ENCODE measurements around the gene DYNLT1. TPM values are rescaled to one million over a fixed set of nuclear protein-coding genes. Genes with fewer than 3 reads are reported as not detected.
"Not testable (repeated sequence)": the region's sequence is repeated elsewhere in the genome, so short reads cannot be mapped to it uniquely, and the experiment has no call there.

The DYNLT1 gene
- total RNA-seq, 3 donors from 2014 or later = 113 to 153 (median 147) TPM

GRCh38 chr6:158634695-158635426, 9.7 kb downstream of the DYNLT1 start:
- Histone ChIP-seq H3K9me3 (no peaks in the 10 kb centered on the region), H3K4me3 (no peak overlapping the region), H3K36me3 (ENCODE audit: low read depth) (no peaks in the 10 kb centered on the region), H3K4me1 (ENCODE audit: low read depth) (peaks cover 25% of the 10 kb centered on the region)
- TF ChIP-seq, protein P1, sequence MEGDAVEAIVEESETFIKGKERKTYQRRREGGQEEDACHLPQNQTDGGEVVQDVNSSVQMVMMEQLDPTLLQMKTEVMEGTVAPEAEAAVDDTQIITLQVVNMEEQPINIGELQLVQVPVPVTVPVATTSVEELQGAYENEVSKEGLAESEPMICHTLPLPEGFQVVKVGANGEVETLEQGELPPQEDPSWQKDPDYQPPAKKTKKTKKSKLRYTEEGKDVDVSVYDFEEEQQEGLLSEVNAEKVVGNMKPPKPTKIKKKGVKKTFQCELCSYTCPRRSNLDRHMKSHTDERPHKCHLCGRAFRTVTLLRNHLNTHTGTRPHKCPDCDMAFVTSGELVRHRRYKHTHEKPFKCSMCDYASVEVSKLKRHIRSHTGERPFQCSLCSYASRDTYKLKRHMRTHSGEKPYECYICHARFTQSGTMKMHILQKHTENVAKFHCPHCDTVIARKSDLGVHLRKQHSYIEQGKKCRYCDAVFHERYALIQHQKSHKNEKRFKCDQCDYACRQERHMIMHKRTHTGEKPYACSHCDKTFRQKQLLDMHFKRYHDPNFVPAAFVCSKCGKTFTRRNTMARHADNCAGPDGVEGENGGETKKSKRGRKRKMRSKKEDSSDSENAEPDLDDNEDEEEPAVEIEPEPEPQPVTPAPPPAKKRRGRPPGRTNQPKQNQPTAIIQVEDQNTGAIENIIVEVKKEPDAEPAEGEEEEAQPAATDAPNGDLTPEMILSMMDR (IDR thresholded peaks at IDR 0.05) = no peak
- DNase-seq = peak in 1 of 3 donors; percentile 6
- intact Hi-C loops (cut with DNase I, micrococcal nuclease) = no loop called here
- ATAC-seq = no peak

- peak in 1 of 3 donors; percentile 28 for DNase-seq
- intact Hi-C loops (cut with DNase I, micrococcal nuclease) = no loop called here
- H3K36me3 ChIP-seq (ENCODE audit: low read depth) = no peaks in the 10 kb centered on the region
These were observed 11.4 kb downstream of the DYNLT1 start for GRCh38 chr6:158633127-158633526.

DNA sequence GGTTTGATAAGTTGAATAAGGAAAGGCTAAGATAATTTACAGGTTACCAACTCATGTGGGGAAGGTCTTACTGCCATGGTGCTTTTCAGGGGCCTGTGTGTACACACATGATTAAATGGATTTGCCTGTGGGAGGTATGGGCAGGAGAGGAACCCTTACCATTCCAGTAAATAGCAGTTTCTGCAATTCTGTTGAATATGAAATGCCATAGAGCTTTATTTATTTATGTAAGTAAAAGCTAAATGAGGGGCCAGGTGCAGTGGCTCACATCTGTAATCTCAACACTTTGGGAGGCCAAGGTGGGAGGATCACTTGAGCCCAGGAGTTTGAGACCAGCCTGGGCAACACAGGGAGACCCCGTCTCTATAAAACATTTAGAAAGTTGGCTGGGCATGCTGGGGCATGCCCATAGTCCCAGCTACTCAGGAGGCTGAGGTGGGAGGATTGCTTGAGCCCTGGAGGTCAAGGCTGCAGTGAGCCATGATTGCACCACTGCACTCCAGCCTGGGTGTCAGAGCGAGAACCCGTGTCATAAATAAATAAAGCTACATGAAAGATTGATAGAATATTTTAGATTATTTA, 11.9 kb downstream of the DYNLT1 start:
- ATAC-seq; H3K4me3 ChIP-seq; H3K9me3 ChIP-seq; intact Hi-C loops (cut with DNase I, micrococcal nuclease); H3K36me3 ChIP-seq (ENCODE audit: low read depth): not testable (repeated sequence)
- H3K4me1 ChIP-seq (ENCODE audit: low read depth) = peaks cover 26% of the 10 kb centered on the region
- peak in 1 of 3 donors; percentile 3 for DNase-seq

More at GRCh38 chr6:158633127-158633526, 11.4 kb downstream of the DYNLT1 start:
- ATAC-seq = no peak
- TF ChIP-seq, protein P1 (IDR thresholded peaks at IDR 0.05) = no peak
- Histone ChIP-seq H3K4me1 (ENCODE audit: low read depth) (peaks cover 26% of the 10 kb centered on the region), H3K9me3 (no peaks in the 10 kb centered on the region), H3K4me3 (no peak overlapping the region)

DNA sequence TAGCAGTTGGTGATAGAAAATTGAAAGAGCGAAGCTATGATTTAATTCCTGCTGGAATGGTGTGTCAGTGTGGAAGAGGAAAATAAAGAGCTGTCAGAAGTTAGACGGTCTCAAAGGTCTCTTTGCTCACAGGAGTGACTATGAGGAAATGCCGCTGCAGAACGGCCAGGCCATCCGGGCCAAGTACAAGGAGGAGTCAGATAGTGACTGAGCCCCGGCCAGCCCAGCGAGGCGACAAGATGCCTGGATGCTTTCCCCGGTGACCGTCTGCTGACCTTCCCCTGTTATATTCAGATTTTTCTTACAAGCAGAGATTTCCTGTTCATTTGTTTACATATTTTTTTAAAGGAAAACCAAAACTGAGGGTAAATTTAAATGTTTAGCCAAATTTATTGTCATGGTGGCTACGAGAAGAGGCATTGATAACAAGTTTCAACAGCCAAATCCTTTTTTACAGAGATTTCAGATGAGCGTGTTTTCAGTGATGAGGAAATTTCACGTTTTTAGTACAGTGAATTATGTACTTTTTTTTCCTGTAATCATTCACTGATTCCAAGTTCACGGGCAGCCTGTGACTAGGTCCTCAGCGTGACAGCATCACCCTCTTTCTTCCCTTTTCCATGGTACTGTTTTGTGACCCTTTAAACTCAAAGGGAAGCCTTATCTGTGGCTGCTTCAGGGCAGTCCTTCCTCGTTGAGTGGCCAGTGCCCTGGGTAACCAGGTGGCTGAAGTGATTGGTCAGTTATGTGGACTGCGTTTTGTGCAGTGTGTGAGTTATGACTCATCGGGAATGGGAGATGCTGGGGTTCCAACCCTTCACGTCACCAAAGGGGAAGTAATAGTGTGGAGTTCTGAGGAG, 12.6 kb downstream of the DYNLT1 start:
- TF ChIP-seq, protein P1 (IDR thresholded peaks at IDR 0.05) = no peak
- H3K4me1 ChIP-seq (ENCODE audit: low read depth) = peaks cover 26% of the 10 kb centered on the region
- H3K9me3 ChIP-seq = no peaks in the 10 kb centered on the region
- ATAC-seq = peak; percentile 91
- H3K36me3 ChIP-seq (ENCODE audit: low read depth) = no peaks in the 10 kb centered on the region
- peak; percentile 80 to 88 (median 83) for DNase-seq
- H3K4me3 ChIP-seq = no peak overlapping the region
- intact Hi-C loops (cut with DNase I, micrococcal nuclease) = no loop called here

DNA sequence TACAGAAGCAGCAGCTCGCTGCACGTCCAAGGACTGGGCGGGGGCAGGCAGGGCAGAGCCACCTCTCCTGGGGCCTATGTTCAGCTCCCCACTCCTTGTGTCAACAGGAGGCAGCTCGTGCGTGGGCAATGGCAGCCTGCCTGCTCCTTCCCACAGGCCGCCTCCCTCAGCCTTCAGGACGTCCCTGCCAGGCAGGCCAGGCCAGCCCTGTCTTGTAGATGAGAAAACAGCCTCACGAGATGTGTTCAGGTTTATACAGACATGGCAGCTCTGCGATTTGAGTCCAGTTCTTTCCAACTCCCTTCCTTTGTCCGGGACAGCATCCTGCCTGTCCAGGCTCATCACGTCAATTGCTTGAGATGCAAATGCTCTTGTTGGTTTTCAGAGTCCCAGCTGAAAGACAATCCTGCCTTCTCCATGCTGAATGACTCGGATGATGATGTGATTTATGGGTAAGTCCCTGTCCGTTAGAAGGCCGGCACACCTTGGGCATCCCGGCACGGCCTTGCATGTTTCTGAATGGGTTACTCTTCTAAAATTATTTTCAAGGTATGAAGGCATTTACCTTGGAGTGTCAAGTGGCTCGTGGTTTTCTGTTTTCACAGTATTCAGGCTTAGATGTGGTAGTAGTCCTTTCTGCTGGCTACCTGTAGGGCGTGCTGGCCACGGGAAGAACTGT, 13.5 kb downstream of the DYNLT1 start:
- Histone ChIP-seq H3K4me1 (ENCODE audit: low read depth) (peaks cover 26% of the 10 kb centered on the region), H3K36me3 (ENCODE audit: low read depth) (no peaks in the 10 kb centered on the region), H3K9me3 (no peaks in the 10 kb centered on the region), H3K4me3 (no peak overlapping the region)
- DNase-seq (peak; percentile 51 to 80 (median 76)), ATAC-seq (peak; percentile 68)
- intact Hi-C loops (cut with DNase I, micrococcal nuclease) = no loop called here
- TF ChIP-seq, protein P1 (IDR thresholded peaks at IDR 0.05) = no peak
